Body of pancreas (tissue), 4 donors: ENCODE measurements around the gene IPO4.

Source experiments
- CTCF ChIP-seq, 7 experiments: fragments of 450-650 bp in 4 of 7; fragments of 200-600 bp in 3 of 7; sonication (generic) in 3 of 7; IDR thresholded peaks; one replicate each; pipeline ENCODE4 v1.5.1; 2016 to 2019; ENCODE audit warnings: antibody characterized with exemption in 7 of 7
- POLR2A ChIP-seq, 3 donors: fragments of 450-650 bp; IDR thresholded peaks; one replicate each; pipeline ENCODE4 v1.6.1; 2016; ENCODE audit warnings: antibody characterized with exemption in 3 of 3, mild to moderate bottlenecking in 2 of 3

GRCh38 chr14:24137529-24138395 is 50.9 kb downstream of the IPO4 start:
- TF ChIP-seq CTCF (IDR thresholded peaks at IDR 0.05) (no peak), POLR2A (IDR thresholded peaks at IDR 0.05) (no peak)
